Stimulated activated CD4-positive, alpha-beta T cell treated with anti-CD3 and anti-CD28 coated beads, Interleukin-4, amount 100 ng/mL, for 24 hours (primary cell): ENCODE data around the gene KLK7.
"Not testable (repeated sequence)": the region's sequence is repeated elsewhere in the genome, so short reads cannot be mapped to it uniquely, and the experiment has no call there.

ENCODE experiments used
- DNase-seq: peaks from one replicate; pipeline ENCODE4 v3.0.0-alpha.2; 2020

KLK7 gene

DNA sequence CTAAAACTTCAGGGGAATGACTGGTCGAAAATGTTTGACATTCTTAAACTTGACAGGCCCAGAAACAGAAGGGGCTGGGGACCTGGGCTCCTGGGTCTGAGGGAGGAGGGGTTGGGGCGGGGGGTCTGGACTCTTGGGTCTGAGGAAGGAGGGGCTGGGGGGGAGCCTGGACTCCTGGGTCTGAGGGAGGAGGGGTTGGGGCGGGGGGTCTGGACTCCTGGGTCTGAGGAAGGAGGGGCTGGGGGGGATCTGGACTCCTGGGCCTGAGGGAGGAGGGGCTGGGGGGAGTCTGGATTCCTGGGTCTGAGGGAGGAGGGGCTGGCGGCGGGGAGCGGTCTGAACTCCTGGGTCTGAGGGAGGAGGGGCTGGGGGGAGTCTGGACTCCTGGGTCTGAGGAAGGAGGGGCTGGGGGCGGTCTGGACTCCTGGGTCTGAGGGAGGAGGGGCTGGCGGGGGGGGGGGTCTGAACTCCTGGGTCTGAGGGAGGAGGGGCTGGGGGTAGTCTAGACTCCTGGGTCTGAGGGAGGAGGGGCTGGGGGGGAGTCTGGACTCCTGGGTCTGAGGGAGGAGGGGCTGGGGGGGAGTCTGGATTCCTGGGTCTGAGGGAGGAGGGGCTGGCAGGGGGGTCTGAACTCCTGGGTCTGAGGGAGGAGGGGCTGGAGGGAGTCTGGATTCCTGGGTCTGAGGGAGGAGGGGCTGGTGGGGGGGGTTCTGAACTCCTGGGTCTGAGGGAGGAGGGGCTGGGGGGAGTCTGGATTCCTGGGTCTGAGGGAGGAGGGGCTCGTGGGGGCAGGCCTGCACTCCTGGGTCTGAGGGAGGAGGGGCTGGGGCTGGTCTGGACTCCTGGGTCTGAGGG, 8.8 kb downstream of the KLK7 start:
- DNase-seq, result no peak

DNA sequence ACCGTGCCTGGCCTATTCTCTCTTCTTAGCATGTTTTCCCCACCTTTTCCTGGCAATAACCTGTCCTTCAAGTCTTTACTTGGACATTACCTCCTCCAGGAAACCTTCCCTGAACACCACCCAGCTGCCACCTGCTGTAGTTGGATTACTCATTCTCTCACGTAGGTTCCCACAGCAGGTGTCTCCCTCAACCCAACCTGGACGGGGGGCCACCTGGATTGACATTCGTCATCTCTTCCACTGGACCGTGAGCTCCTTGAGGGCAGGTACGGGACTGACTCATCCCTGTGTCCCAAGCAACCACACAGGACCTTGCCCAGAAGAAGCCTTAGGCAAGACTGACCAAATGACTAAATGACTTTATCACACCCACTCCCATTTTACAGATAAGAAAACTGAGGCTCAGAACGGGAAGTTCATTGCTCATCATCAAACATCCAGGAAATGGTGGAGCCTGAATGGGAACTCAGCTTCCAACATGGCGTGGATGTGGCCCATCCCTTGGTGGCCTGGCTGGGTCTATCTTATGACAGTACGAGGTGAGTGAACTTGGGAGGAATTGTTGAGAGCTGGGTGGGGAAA, 10.8 kb downstream of the KLK7 start:
- no peak for DNase-seq

DNA sequence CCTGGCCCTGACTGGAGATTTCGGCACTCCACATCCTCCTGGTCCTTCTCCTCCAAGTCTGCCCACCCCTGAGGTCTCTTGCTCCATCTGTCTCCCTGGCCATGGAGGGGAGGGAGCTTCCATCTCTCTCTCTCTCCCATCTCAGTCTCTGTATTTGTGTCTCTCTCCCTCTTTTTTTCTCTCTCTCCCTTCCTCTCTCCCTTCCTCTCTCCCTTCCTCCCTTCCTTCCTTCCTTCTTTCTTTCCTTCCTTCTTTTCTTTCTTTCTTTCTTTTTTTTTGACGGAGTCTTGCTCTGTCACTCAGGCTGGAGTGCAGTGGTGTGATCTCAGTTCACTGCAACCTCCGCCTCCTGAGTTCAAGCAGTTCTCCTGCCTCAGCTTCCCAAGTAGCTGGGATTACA, 13.9 kb downstream of the KLK7 start:
- not testable (repeated sequence) for DNase-seq

DNA sequence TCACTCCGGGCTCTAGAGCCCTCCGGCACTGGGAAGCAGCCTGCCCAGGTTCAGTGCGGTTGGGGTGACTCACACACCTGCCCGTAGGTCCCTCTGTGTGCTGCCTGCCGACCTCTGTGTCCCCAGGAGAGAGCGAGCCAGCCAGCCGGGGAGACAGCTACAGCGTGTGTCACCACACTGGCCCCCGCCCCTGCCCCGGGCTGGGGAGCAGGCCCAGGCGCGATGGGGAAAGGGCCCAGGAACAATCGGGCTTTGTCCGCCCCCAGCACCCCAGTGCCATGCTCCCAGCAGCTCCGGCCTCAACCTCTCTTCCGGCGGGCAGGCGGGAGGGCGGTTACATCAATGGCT, 14.3 kb downstream of the KLK7 start, which contains the start of gene KLK6:
KLK6 (minus strand) TSS at position 179 of the 348 bp plus-strand sequence. CDS start 1,487 bp downstream, outside the sequence.
- DNase-seq, result no peak

DNA sequence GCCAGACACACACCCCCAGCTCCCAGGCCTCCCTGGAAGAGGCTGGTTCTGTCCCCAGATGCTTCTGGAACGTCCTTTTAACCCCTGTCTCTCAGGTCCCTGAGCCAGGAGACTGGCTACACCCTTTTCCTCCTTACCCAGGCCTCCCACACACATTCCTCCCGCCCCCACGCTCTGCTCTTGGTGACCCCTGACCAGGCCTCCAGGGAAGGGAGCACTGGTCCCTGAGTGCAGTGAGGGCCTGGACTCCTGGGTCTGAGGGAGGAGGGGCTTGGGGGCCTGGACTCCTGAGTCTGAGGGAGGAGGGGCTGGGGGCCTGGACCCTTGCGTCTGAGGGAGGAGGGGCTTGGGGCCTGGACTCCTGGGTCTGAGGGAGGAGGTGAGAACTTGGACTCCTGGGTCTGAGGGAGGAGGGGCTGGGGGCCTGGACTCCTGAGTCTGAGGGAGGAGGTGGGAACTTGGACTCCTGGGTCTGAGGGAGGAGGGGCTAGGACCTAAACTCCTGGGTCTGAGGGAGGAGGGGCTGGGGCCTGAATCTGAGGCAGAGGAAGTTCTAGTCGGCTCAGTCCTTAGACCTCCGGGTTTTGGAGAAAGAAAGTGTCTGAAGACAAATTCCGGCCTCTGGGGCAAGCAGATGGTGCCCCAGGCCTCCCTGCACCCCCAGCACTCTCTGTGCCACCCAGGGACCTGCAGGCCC, 14.9 kb downstream of the KLK7 start:
- DNase-seq, result no peak

DNA sequence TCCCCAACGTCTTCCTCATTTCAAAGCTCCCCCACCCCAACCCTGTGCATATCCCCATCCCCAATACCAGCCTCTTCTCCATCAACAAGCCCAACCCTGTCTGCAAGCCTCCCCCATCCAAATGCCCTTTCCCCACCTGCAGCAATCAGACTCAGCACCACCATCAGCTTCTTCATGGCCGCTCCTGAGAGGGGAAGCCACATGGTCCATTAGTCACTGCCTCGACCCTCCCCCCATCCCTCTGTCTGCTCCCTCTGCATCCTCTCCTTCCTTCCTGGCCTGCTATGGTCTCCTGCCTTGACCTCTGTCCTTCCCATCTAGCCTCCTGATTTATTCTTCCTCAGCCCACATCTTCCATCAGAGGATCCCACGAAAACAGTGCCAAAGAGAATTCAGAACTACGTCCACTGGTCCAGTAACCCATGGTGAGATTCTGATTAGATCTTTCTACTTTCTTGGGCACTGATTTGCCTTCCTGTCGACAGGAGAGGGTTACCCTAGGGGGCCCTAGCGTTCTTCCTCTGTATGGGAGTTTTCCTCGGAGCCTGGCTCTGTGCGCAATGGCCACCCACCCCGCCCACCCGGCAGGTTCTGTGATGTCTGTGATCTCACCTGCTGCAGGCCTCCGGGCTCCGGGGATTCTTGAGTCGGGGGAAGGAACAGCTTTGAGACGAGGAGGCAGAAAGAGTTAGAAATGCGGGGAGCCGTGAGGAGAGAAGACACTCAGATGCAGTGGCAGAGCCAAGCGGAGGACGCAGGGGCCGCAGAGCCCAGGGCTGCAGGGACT, 15.6 kb downstream of the KLK7 start:
- no peak for DNase-seq

DNA sequence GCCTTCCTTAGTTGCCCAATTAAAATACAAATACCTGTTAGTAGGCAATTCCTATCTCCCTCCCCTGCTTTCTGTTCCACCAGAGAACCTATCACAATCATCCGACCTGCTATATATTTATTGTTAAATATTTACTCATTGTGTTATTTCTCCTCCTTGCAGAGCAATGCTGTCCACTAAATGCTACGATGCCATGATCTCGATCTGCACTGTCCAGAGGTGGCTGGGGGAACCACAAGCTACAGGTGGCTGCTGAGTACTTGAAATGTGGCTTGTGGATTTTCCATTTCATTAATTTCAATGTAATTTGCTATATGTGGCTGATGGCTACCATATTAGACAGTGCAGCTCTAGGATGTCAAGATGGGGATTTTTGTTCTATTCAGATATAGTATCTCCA, 19.5 kb downstream of the KLK7 start:
- no peak for DNase-seq

DNA sequence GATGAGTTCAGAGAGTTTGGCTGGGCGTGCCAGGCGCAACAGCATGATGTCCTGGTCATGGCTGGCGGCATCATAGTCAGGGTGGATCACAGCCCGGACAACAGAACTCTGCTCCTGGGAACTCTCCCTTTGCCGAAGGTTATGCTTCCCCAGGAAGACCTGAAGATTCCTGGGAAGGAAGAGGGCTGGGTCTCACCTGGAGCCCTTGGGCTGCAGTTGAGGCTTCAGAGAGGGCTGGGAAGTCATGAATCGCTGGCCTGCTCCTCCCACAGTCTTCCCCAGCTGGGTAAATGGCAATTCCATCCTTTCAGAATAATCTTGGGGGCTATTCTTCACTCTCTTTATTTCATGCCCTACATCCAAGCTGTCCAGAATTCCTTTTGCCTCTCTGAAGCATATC, 20.3 kb downstream of the KLK7 start:
- DNase-seq, result no peak

DNA sequence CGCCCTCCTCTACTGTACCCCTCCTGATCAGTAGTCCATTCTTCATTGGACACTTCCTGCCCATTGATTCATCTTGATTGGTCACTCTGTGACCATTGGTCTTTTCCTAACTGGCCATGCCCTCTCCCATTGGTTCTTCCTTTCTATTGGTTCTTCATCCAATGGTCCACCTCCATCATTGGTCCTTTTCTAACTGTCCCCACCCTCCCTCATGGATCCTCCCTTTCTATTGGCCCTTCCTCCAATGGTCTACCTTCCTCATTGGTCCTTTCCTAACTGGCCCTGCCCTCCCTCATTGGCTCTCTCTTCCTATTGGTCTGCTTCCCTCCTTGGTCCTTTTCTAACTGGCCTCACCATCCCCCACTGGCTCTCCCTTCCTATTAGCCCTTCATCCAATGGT, 21.5 kb downstream of the KLK7 start:
- DNase-seq, result no peak

DNA sequence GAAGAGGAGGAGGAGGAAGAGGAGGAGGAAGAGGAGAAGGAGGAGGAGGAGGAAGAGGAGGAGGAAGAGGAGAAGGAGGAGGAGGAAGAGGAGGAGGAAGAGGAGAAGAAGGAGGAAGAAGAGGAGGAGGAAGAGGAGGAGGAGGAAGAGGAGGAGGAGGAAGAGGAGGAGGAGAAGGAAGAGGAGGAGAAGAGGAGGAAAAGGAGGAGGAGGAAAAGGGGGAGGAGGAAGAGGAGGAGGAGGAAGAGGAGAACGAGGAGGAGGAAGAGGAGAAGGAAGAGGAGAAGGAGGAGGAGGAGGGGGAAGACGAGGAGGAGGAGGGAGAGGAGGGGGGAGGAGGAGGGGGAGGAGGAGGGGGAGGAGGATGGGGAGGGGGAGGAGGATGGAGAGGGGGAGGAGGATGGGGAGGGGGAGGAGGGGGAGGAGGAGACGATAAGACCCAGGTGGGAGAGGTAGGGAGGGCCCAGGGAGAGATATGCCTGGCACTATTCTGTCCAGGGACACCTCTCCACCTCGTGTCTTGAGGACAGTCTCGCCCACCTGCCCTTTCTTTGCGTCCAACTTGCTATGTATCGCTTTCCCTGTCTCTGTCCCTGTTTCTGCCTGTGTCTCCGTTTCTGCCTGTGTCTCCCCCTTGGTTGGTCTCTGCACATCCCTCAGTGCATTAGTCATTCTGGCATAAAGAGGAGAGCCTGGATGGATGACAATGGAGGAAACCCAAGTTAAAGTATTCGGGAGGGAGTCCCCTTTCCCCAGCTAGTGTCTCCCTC, 23.8 kb downstream of the KLK7 start:
- DNase-seq, result no peak

DNA sequence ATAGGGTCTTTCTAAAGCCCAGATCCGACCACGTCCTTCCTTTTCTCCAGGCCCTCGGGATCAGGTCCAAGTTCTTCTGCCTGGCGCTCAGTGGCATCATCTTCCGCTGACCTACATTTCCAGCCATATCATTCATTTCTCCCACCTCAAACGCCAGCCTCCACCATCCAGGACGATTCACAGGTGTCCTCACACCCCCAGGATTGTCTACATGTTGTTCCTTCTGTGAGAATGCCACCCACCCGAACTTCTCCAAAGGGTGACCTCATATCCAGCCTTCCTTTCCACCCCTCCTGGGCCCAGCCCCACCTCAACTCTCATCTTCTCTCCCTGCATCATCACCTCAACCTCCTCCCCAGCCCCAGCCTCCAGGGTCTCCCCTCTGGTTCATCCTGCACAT, 26.1 kb downstream of the KLK7 start:
- no peak for DNase-seq

DNA sequence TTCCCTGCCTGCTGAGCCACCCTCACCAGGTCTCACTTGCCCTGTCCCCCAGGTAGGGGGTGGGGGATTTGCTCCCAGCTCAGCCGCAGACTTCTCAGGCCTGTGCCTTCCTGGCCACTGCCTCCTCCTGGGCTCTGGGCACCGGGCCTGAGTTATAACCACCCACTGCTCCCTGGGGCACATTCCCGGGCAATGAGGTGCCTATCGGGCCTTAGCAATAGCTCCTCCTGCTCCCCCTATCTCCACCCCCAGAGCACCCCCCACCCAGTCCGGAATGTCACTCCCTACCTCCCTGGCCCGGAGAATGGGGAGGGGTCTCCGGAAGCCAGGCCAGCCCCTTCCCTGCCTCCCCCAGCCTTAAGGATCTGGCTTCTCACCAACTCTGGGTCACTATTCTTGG, 30.8 kb downstream of the KLK7 start, which contains the start of gene KLK5:
KLK5 (minus strand) TSS at position 129 of the 400 bp plus-strand sequence. CDS start 381 bp downstream, outside the sequence.
- no peak for DNase-seq

DNA sequence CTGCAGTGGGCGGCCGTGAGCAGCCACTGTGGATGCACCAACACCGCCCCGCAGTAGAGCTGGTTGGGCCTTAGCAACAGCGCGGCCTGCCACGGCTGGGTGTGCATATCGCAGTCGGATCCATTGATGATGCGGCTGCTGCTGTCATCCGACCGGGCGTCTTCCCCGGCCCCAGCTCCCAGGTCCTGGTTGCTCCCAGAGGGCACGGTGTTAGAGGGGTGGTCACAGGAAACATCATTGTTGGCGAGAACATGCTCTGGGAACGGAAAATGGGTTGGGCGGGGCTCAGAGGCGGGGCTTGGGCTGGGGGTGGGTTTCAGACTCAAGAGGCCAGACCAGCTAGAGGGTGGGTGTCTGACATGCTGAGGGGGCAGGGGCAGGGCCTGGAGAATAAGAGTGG, 33.9 kb downstream of the KLK7 start:
- DNase-seq, result no peak

DNA sequence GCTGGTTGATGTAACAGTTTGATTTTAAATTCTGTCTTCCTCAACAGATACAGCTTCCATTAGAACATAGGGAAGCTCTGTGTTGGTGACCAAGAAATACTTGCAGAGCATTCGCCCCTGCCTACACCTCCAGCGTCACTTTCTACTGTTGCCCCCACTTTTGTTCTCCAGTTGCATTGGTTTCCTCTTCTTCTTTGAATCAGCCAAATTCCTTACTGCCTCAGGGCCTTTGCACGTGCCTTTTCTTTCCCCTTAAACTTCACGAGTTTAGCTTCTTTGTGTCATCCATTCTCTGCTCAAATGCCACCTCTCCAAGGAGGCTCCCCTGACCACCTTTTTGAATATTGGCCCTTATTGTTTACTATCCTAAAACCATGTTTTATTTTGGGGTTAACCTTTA, 36.6 kb downstream of the KLK7 start:
- DNase-seq, result no peak

DNA sequence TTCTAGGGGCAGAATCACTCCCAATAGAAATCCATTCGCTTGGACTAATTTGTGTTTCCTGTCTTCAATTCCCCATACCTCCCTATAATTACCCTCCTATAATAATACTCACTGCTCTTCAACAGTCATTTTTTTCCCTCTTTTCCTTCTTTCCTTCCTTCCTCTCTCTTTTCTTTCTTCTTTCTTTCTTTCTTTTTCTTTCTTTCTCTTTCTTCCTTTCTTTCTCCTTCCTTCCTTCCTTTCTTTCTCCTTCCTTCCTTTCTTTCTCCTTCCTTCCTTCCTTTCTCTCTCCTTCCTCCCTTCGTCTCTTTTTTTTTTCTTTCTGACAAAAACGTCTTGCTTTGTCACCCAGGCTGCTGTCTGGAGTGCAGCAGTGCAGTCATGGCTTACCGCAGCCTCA, 38.9 kb downstream of the KLK7 start:
- no peak for DNase-seq

DNA sequence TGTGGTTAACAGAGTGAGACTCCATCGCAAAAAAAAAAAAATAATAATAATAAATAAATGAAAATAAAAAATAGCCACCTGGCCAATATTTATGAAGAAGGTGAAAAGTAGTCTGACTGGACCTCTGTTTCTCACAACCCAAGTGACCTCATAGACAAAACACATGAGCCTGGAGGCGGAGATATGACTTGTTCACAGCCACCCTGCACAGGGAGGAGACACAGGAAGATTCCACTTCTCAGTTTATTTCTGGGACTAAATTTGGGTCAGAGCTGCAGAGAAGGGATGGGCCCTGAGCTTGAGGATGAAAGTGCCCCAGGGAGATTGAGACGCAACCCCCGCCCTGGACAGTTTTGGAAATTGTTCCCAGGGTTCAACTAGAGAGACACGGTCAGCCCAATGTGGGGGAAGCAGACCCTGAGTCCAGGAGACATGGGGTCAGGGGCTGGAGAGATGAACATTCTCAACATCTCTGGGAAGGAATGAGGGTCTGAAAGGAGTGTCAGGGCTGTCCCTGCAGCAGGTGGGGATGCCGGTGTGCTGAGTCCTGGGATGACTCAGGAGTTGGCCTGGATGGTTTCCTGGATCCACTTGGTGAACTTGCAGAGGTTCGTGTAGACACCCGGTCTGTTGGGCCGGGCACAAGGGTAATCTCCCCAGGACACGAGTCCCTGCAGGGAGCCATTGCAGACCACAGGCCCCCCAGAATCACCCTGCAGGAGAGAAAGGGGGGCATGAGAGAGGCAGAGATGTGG, 40.5 kb downstream of the KLK7 start:
- no peak for DNase-seq

DNA sequence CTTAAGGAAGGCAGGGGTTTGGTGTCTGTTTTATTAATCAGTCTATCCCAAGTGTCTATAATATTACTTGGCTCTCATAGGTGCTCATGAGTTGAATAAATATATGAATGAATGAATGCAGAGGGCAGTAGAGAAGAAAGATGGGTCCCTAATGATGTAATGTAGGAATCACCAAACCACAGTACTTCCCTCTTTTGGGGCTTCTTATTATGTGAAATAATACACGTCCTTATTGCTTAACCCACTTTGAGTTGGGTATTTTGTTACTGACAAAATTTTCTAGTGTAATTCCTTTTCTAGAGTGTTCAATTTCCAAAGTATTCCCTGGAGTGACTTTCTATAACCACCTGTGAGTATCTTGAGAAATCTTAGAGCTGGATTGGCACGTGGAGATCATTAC, 44.1 kb downstream of the KLK7 start:
- DNase-seq, result no peak

DNA sequence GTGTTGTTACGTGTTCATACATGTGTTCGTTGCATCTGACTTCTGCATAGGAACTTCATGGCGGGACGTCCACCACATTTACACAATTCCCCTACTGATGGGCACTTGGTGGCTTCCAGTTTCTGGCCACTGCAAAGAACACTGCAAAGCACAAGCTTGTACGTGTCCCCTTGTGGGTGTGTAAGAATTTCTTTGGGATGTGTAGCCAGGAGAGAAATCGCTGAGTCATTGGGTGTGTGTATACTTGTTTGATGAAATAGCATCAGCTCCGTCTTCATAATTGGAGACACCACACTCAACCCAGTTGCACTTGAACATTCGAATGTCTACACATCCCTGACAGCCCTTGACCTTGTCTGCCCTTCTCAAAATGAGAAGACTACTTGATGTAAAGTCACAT, 50.1 kb downstream of the KLK7 start:
- DNase-seq, result no peak

DNA sequence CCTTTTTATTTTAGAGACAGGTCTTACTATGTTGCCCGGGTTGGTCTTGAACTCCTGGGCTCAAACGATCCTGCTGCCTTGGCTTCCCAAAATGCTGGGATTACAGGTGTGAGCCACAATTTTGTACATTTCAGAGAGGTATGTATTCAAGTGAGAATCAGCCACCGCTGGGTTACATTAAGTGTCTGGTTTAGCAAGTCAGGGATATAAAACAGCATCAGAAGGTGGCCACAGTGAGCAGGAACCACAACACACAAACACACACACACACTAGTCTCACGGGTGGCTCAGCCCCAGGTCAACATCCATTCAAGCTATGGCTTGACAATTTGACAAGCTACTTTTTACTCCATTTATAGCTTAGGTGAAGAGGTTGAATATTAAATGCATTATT, 51.0 kb downstream of the KLK7 start:
- no peak for DNase-seq

DNA sequence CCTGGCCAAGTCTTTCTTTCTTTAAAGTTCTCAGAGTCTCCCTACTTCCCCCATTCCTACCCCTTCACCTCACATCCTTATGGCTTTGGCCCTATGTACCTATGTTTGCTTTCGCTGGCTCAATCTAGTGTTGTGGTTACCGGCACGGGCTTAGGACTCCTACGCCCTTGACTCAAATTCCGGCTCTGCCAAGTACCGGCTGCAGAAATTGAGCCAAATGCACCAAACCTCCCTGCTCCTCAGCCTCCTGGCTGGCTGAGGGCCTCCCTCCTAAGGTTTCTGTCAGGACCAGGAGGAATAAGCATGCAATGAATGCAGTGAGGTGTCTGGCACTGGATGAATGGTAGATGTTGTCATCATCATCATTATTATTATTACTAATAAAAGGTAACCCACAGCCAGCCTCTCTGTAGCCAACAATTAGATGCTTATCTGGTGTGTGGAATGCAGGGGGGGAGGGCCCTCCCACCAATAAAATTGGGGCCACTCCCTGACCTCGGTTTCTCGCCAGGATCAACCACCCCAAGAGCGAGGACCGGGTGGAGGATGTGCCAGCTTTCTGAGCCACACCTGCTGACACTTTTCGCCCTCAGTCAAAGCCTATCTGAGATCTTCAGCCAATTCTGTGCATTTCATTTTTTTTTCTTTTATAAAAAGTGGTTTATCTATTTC, 51.6 kb downstream of the KLK7 start:
- no peak for DNase-seq

DNA sequence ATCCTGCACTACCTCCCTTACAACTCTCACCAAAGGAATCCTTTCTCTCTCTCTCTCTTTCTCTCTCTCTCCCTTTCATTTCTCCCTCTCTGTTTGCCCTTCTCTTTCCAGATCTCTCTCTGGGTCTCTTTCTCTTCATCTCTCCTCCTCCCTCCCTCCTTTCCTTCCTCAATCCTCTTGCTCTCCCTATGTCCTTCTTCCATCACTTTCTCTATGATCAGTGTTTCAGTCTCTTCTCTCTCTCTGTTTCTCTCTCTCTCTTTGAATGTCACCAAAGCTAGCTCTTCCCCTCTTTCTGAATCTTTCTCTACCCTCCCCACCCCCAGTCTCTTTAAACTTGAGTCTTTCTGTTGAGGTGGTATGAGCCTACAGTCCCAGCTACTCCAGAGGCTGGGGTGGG, 52.7 kb downstream of the KLK7 start:
- no peak for DNase-seq
